Caco-2 (cell line): ENCODE results near the gene DEPP1. TPM values are rescaled to one million over a fixed set of nuclear protein-coding genes. Genes with fewer than 3 reads are reported as not detected.

Experiments
- BruUV-seq: library from RNA; stranded (reverse); fragments of 400-500 nt; replicated peaks from 2 replicates; lab custom pipeline; 2021; lab: Mats Ljungman, UMichigan
- CTCF ChIA-PET: fragments of 300-600 bp; sonication (Branson Sonifier 250); formaldehyde crosslinking; loops from one replicate; lab custom pipeline; 2022; ENCODE audit warnings: antibody characterized with exemption; lab: Charles Lee
- POLR2A ChIA-PET: fragments of 300-600 bp; sonication (Branson Sonifier 250); formaldehyde crosslinking; loops from one replicate; lab custom pipeline; 2022; ENCODE audit warnings: antibody characterized with exemption; lab: Charles Lee
- DNase-seq, 2 experiments: peaks; one replicate each; pipeline versions ENCODE4 v3.0.0 to v3.0.0-alpha.2; 2020 to 2022
- H3K27me3 ChIP-seq: replicated peaks from 2 replicates; pipeline ENCODE4 v1.6.0; 2011; ENCODE audit warnings: low read length; ENCODE audit not compliant: control insufficient read depth, insufficient read depth
- H3K36me3 ChIP-seq: 2 replicates; pipeline ENCODE4 v1.5.1; 2011; ENCODE audit warnings: low read length; ENCODE audit not compliant: control insufficient read depth, insufficient read depth
- H3K4me1 ChIP-seq: fragments of 250-450 bp; sonication (Bioruptor Pico); 2 replicates; pipeline ENCODE4 v1.5.1; 2020; ENCODE audit warnings: mild to moderate bottlenecking
- H3K4me3 ChIP-seq: 2 replicates; pipeline ENCODE4 v1.5.1; 2011; ENCODE audit warnings: low read depth, mild to moderate bottlenecking, control low read depth, low read length
- H3K9me3 ChIP-seq: fragments of 250-450 bp; sonication (Bioruptor Pico); 2 replicates; pipeline ENCODE4 v1.5.1; 2020; ENCODE audit warnings: mild to moderate bottlenecking, moderate library complexity
- H3K27ac Mint-ChIP-seq: one replicate; pipeline ENCODE4 v1.8.0; 2022; ENCODE audit warnings: mixed read lengths; ENCODE audit not compliant: unreplicated experiment
- H3K27me3 Mint-ChIP-seq: one replicate; pipeline ENCODE4 v1.8.0; 2022; ENCODE audit warnings: mixed read lengths; ENCODE audit not compliant: insufficient read depth, unreplicated experiment
- H3K36me3 Mint-ChIP-seq: one replicate; pipeline ENCODE4 v1.8.0; 2022; ENCODE audit warnings: mild to moderate bottlenecking, mixed read lengths; ENCODE audit not compliant: insufficient read depth, unreplicated experiment
- H3K4me1 Mint-ChIP-seq: one replicate; pipeline ENCODE4 v1.8.0; 2022; ENCODE audit warnings: low read depth, mixed read lengths; ENCODE audit not compliant: unreplicated experiment
- H3K4me3 Mint-ChIP-seq: one replicate; pipeline ENCODE4 v1.8.0; 2022; ENCODE audit warnings: mild to moderate bottlenecking, moderate library complexity, mixed read lengths; ENCODE audit not compliant: unreplicated experiment
- H3K9me3 Mint-ChIP-seq: one replicate; pipeline ENCODE4 v1.8.0; 2022; ENCODE audit warnings: mixed read lengths; ENCODE audit not compliant: unreplicated experiment
- intact Hi-C: fragments of 100-400 bp; cut with micrococcal nuclease; formaldehyde crosslinking; loops from one replicate; pipeline ENCODE4 v1.10.0; 2022; ENCODE audit not compliant: unreplicated experiment
- total RNA-seq: library from RNA; stranded (reverse); gene quantifications from 2 replicates; pipeline ENCODE4 v1.2.3, GENCODE V29; 2022
- TF ChIP-seq, protein P1 (sequence below), 2 experiments: fragments of 200-600 bp in 1 of 2; IDR thresholded peaks; 1 replicate in 1 of 2; 2 replicates in 1 of 2; pipeline versions ENCODE4 v1.5.1 to v1.8.0; 2011 to 2022; ENCODE audit warnings: antibody characterized with exemption in 1 of 2, control low read depth in 1 of 2, inconsistent platforms in 1 of 2, low read depth in 1 of 2, low read length in 1 of 2, mild to moderate bottlenecking in 1 of 2, moderate library complexity in 1 of 2; ENCODE audit not compliant: insufficient read depth in 1 of 2, severe bottlenecking in 1 of 2, unreplicated experiment in 1 of 2

Gene DEPP1
- total RNA-seq, 1 experiment from 2014 or later = 13.6 TPM

DNA sequence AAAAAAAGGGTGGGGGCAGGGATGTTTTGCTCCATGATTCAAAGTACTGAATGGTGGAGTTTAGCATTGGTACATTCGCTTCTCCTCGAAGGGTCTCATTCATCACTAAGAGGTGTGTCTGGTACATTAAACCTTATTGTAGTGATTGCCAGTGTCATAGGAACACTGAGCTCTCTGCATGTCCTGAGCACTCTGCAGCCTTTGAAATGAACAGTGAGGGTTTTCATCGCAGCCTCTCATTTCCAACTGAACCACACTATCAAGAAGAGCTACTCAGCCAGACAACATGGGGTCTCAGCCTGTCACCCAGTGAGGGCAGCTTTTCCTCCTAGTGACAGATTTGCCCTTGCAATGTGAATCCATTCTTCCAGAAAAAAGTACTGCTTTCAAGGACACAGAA is 7.6 kb upstream of the DEPP1 start:
- peaks cover 5% of the 10 kb centered on the region for H3K36me3 Mint-ChIP-seq
- no TSS peak for BruUV-seq
- H3K36me3 ChIP-seq = 0 out of 2 replicates have a peak, but pooled peaks cover 1% of the 10 kb centered on the region
- H3K27ac Mint-ChIP-seq = no peak overlapping the region
- H3K27me3 ChIP-seq = no peaks in the 10 kb centered on the region
- H3K4me3 ChIP-seq = no peak overlapping the region
- TF ChIP-seq, protein P1, sequence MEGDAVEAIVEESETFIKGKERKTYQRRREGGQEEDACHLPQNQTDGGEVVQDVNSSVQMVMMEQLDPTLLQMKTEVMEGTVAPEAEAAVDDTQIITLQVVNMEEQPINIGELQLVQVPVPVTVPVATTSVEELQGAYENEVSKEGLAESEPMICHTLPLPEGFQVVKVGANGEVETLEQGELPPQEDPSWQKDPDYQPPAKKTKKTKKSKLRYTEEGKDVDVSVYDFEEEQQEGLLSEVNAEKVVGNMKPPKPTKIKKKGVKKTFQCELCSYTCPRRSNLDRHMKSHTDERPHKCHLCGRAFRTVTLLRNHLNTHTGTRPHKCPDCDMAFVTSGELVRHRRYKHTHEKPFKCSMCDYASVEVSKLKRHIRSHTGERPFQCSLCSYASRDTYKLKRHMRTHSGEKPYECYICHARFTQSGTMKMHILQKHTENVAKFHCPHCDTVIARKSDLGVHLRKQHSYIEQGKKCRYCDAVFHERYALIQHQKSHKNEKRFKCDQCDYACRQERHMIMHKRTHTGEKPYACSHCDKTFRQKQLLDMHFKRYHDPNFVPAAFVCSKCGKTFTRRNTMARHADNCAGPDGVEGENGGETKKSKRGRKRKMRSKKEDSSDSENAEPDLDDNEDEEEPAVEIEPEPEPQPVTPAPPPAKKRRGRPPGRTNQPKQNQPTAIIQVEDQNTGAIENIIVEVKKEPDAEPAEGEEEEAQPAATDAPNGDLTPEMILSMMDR (IDR thresholded peaks at IDR 0.05; ENCODE audit: insufficient read depth in 1 of 2, low read depth in 1 of 2, low read length in 1 of 2, severe bottlenecking in 1 of 2, unreplicated experiment in 1 of 2) = no peak
- H3K27me3 Mint-ChIP-seq = no peaks in the 10 kb centered on the region
- H3K4me1 Mint-ChIP-seq = peaks cover 30% of the 10 kb centered on the region
- H3K9me3 ChIP-seq = no peaks in the 10 kb centered on the region
- peaks cover 34% of the 10 kb centered on the region for H3K4me1 ChIP-seq
- no peak overlapping the region for H3K4me3 Mint-ChIP-seq
- no peaks in the 10 kb centered on the region for H3K9me3 Mint-ChIP-seq
- ChIA-PET POLR2A (no interaction called here), CTCF (no interaction called here)
- intact Hi-C loops = no loop called here
- no peak for DNase-seq

DNA sequence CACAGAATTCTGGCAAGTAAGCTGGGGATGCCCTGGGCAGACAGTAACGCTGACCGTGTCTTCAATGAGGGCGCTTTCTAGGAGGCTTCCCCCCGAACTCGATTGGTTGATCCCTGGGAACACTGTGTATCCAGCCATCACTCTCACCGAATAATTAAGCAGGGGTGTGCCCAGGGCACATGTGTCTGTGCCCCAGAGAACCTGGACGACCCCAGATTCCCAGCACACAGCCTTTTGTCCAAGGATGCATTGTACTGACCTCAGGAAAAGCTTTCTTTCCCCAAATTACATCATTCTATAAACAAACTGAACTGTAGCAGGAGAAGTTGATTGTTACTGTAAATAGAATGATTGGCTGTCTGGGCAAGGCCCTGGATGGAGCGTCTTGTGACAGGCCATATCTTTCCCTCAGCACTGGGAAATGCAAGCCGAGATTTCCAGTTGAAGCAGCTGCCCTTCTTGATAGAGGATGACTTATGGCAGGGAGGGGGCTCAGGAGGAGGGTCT is 6.6 kb upstream of the DEPP1 start:
- POLR2A ChIA-PET = no interaction called here

GRCh38 chr10:44984671-44985101 is 6.1 kb upstream of the DEPP1 start:
- TF ChIP-seq, protein P1 (IDR thresholded peaks at IDR 0.05; ENCODE audit: insufficient read depth in 1 of 2, low read depth in 1 of 2, low read length in 1 of 2, severe bottlenecking in 1 of 2, unreplicated experiment in 1 of 2) = no peak
- Mint-ChIP-seq H3K4me3 (no peak overlapping the region), H3K36me3 (peaks cover 5% of the 10 kb centered on the region), H3K27ac (no peak overlapping the region), H3K27me3 (no peaks in the 10 kb centered on the region), H3K9me3 (no peaks in the 10 kb centered on the region), H3K4me1 (peaks cover 31% of the 10 kb centered on the region)
- Histone ChIP-seq H3K9me3 (no peaks in the 10 kb centered on the region), H3K4me1 (peaks cover 34% of the 10 kb centered on the region), H3K27me3 (no peaks in the 10 kb centered on the region), H3K36me3 (0 out of 2 replicates have a peak, but pooled peaks cover 1% of the 10 kb centered on the region), H3K4me3 (no peak overlapping the region)
- no TSS peak for BruUV-seq
- DNase-seq = no peak
- ChIA-PET POLR2A (no interaction called here), CTCF (no interaction called here)
- intact Hi-C loops = no loop called here

More for the DNA sequence above, 6.6 kb upstream of the DEPP1 start:
- H3K27me3 ChIP-seq = no peaks in the 10 kb centered on the region
- no peaks in the 10 kb centered on the region for H3K9me3 ChIP-seq
- no peaks in the 10 kb centered on the region for H3K27me3 Mint-ChIP-seq
- H3K27ac Mint-ChIP-seq = no peak overlapping the region
- H3K4me3 ChIP-seq = no peak overlapping the region
- H3K4me1 Mint-ChIP-seq = peaks cover 35% of the 10 kb centered on the region
- intact Hi-C loops = no loop called here
- H3K4me1 ChIP-seq = peaks cover 34% of the 10 kb centered on the region
- H3K36me3 ChIP-seq = 0 out of 2 replicates have a peak, but pooled peaks cover 1% of the 10 kb centered on the region
- TF ChIP-seq, protein P1 (IDR thresholded peaks at IDR 0.05; ENCODE audit: insufficient read depth in 1 of 2, low read depth in 1 of 2, low read length in 1 of 2, severe bottlenecking in 1 of 2, unreplicated experiment in 1 of 2) = no peak
- no TSS peak for BruUV-seq
- no peaks in the 10 kb centered on the region for H3K9me3 Mint-ChIP-seq
- CTCF ChIA-PET = interaction anchor here (0.8 kb wide), 1 partner anchor 52 kb away, joined by 3 read pairs; no protein-coding TSS in a partner anchor
- H3K4me3 Mint-ChIP-seq = no peak overlapping the region
- DNase-seq = no peak
- H3K36me3 Mint-ChIP-seq = peaks cover 5% of the 10 kb centered on the region
